SU-DHL-6 (cell line): ENCODE measurements around the gene DLEU7.

ENCODE experiments used
- H2AFZ ChIP-seq: fragments of 200-600 bp; sonication (generic); 2 replicates; pipeline ENCODE4 v1.6.1; 2014; ENCODE audit warnings: low read depth, mild to moderate bottlenecking, moderate library complexity, mixed read lengths, antibody characterized with exemption, low read length; ENCODE audit not compliant: severe bottlenecking
- H3F3A ChIP-seq: fragments of 200-600 bp; shearing (Covaris generic); 2 replicates; pipeline ENCODE4 v1.6.0; 2016; ENCODE audit warnings: antibody characterized with exemption, mild to moderate bottlenecking; ENCODE audit not compliant: insufficient read depth
- H3K27ac ChIP-seq: fragments of 200-600 bp; sonication (generic); 2 replicates; pipeline ENCODE4 v1.5.1; 2016; ENCODE audit warnings: low read depth, mild to moderate bottlenecking, low read length, moderate library complexity, mixed read lengths
- H3K27me3 ChIP-seq: fragments of 200-600 bp; sonication (generic), shearing (Covaris generic); 2 replicates; pipeline ENCODE4 v1.6.0; 2014; ENCODE audit warnings: mild to moderate bottlenecking, low read length
- H3K36me3 ChIP-seq: fragments of 200-600 bp; sonication (generic); 2 replicates; pipeline ENCODE4 v1.6.1; 2014; ENCODE audit warnings: mild to moderate bottlenecking, low read length, mixed read lengths
- H3K4me2 ChIP-seq: fragments of 300-600, 200-600 bp; shearing (Covaris generic), sonication (generic); 2 replicates; pipeline ENCODE4 v1.6.0; 2014; ENCODE audit warnings: low read length, low read depth, mild to moderate bottlenecking; ENCODE audit not compliant: poor library complexity, severe bottlenecking
- H3K4me3 ChIP-seq: fragments of 200-600 bp; sonication (generic); 2 replicates; pipeline ENCODE4 v1.5.1; 2014; ENCODE audit warnings: antibody characterized with exemption, low read length, mild to moderate bottlenecking, mixed read lengths; ENCODE audit not compliant: insufficient read depth, poor library complexity, severe bottlenecking
- H3K79me2 ChIP-seq: fragments of 200-600 bp; sonication (generic); 2 replicates; pipeline ENCODE4 v1.6.1; 2014; ENCODE audit warnings: mild to moderate bottlenecking, low read length, moderate library complexity; ENCODE audit not compliant: insufficient read depth
- H3K9ac ChIP-seq: fragments of 200-600 bp; sonication (generic); 2 replicates; pipeline ENCODE4 v1.7.0; 2014; ENCODE audit warnings: mild to moderate bottlenecking, low read length
- H3K9me2 ChIP-seq: fragments of 200-600 bp; sonication (generic); replicated peaks from 2 replicates; pipeline ENCODE4 v1.6.1; 2014; ENCODE audit warnings: low read length; ENCODE audit not compliant: insufficient read depth
- H3K9me3 ChIP-seq: fragments of 200-600 bp; sonication (generic); 2 replicates; pipeline ENCODE4 v1.6.1; 2014; ENCODE audit warnings: low read length, mixed read lengths; ENCODE audit not compliant: insufficient read depth
- H4K20me1 ChIP-seq: fragments of 200-600 bp; sonication (generic); 2 replicates; pipeline ENCODE4 v1.6.1; 2014; ENCODE audit warnings: low read depth, mild to moderate bottlenecking, antibody characterized with exemption, low read length, moderate library complexity, mixed read lengths
- CTCF ChIP-seq: fragments of 200-600 bp; sonication (generic); IDR thresholded peaks from one replicate; pipeline ENCODE4 v1.5.1; 2017; ENCODE audit warnings: antibody characterized with exemption, mild to moderate bottlenecking, low read length, moderate library complexity; ENCODE audit not compliant: insufficient read depth, poor library complexity, severe bottlenecking
- EZH2phosphoT487 ChIP-seq: fragments of 200-600 bp; sonication (generic), shearing (Covaris generic); conservative IDR thresholded peaks from 2 replicates; pipeline ENCODE4 v1.6.1; 2018; ENCODE audit warnings: mild to moderate bottlenecking, antibody characterized with exemption, low read length, moderate library complexity, mixed read lengths

DLEU7 gene

DNA sequence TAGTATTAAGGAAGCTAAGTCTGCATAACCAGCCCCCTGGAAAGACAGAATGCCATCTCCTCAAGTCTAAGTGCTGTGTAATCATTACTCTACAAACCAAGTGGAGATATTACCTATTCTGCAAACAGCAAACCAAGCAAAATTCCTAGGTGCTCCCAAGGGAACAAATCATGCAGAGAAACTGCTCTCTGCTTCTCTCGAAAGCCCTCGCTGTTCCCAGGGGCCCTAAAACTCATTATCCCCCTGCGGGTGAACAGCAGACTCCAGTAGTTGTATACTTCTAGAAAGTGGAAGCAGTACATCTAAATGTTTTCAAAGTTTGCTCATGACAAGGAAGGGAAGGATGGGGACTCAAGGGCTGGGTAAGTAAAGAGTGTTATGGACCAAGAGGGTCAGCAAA is 3.2 kb downstream of the DLEU7 start:
- Histone ChIP-seq H3K79me2 (no peaks in the 10 kb centered on the region), H3K27ac (no peak overlapping the region), H3K27me3 (no peaks in the 10 kb centered on the region), H3K9ac (no peak overlapping the region), H2AFZ (no peak overlapping the region), H3K9me3 (no peaks in the 10 kb centered on the region), H3K36me3 (no peaks in the 10 kb centered on the region), H3F3A (no peaks in the 10 kb centered on the region), H3K4me2 (no peak overlapping the region), H3K9me2 (no peaks in the 10 kb centered on the region), H4K20me1 (no peaks in the 10 kb centered on the region), H3K4me3 (no peak overlapping the region)
- TF ChIP-seq CTCF (no peak), EZH2phosphoT487 (no peak)

DNA sequence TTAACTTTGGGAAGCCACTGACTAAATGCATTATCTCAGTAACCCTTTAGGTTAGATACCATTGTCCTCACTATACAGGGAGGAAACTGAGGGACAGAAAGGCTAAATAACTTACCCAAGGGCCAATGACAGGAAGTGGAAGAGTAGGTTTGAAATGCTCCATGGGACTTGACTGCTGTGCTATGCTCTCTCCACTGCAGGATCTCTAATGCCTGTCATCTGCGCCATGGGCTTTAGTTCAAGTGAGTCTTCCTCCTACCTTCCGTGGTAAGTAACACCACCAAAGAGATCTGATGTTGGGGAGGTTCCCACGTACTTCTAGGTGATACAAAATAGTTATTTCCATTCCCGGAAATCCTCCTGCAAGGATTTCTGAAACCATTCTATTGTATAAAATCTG is 3.7 kb downstream of the DLEU7 start:
- Histone ChIP-seq H4K20me1 (no peaks in the 10 kb centered on the region), H3K9me2 (no peaks in the 10 kb centered on the region), H3K9ac (no peak overlapping the region), H3K4me2 (no peak overlapping the region), H2AFZ (no peak overlapping the region), H3K27me3 (no peaks in the 10 kb centered on the region), H3K27ac (no peak overlapping the region), H3F3A (no peaks in the 10 kb centered on the region), H3K36me3 (no peaks in the 10 kb centered on the region), H3K9me3 (no peaks in the 10 kb centered on the region), H3K4me3 (no peak overlapping the region), H3K79me2 (no peaks in the 10 kb centered on the region)
- TF ChIP-seq CTCF (no peak), EZH2phosphoT487 (no peak)

GRCh38 chr13:50838701-50839100 is 4.8 kb downstream of the DLEU7 start:
- Histone ChIP-seq H3K79me2 (no peaks in the 10 kb centered on the region), H3K9ac (no peak overlapping the region), H3F3A (no peaks in the 10 kb centered on the region), H3K27me3 (no peaks in the 10 kb centered on the region), H3K4me3 (no peak overlapping the region), H3K9me2 (no peaks in the 10 kb centered on the region), H3K36me3 (no peaks in the 10 kb centered on the region), H3K9me3 (no peaks in the 10 kb centered on the region), H4K20me1 (no peaks in the 10 kb centered on the region), H2AFZ (no peak overlapping the region), H3K27ac (no peak overlapping the region), H3K4me2 (no peak overlapping the region)
- no peak for TF ChIP-seq CTCF

- no peaks in the 10 kb centered on the region for H3K9me2 ChIP-seq
- no peaks in the 10 kb centered on the region for H3K36me3 ChIP-seq
- no peak overlapping the region for H3K9ac ChIP-seq
- no peaks in the 10 kb centered on the region for H3K79me2 ChIP-seq
- no peak overlapping the region for H3K4me2 ChIP-seq
- no peak overlapping the region for H3K4me3 ChIP-seq
- H3F3A ChIP-seq: no peaks in the 10 kb centered on the region
- no peak for TF ChIP-seq EZH2phosphoT487
- no peak for TF ChIP-seq CTCF
- no peak overlapping the region for H3K27ac ChIP-seq
- H4K20me1 ChIP-seq: no peaks in the 10 kb centered on the region
- no peak overlapping the region for H2AFZ ChIP-seq
- H3K27me3 ChIP-seq: no peaks in the 10 kb centered on the region
- H3K9me3 ChIP-seq: no peaks in the 10 kb centered on the region
These were observed 5.5 kb downstream of the DLEU7 start for GRCh38 chr13:50838031-50838430.
